ENCODE measurements around the gene HPCAL1.

DNA sequence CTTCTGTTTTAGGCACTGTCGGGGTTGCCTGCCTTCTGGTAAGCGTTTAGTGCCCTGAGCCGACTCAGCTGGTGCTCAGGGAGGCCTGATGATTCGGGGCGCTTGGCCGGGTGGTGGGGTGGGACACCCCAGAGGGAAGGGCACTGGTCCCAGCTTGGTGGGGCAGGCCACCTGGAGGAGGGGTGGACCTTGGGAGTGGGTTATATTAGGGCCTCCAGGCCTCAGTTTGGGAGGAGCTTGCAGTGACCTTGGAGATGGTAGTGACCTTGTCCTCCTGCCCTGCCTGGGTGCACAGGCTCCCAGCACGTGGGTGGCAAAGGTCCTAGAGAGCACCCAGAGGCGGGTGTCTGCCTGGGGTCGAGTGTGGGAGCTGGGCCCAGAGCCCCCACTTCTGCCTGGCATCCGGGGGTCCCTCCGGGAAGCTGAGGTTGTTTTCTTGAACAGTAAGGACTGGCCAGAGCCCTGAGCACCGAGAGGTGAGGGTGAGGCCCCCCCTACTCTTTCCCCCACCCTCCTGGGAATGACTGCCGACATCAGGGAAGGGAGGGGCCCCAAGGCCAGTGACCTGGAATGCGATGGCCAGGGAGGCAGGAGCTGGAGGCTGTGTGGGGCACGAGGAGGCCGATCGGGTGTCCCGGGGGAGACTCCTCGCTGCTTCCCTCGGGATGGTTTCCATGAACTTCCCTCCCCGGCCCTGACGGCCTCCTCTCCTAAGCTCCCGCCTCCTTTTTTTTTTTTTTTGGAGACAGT is 61.3 kb downstream of the HPCAL1 start:
- TF ChIP-seq, protein P1, sequence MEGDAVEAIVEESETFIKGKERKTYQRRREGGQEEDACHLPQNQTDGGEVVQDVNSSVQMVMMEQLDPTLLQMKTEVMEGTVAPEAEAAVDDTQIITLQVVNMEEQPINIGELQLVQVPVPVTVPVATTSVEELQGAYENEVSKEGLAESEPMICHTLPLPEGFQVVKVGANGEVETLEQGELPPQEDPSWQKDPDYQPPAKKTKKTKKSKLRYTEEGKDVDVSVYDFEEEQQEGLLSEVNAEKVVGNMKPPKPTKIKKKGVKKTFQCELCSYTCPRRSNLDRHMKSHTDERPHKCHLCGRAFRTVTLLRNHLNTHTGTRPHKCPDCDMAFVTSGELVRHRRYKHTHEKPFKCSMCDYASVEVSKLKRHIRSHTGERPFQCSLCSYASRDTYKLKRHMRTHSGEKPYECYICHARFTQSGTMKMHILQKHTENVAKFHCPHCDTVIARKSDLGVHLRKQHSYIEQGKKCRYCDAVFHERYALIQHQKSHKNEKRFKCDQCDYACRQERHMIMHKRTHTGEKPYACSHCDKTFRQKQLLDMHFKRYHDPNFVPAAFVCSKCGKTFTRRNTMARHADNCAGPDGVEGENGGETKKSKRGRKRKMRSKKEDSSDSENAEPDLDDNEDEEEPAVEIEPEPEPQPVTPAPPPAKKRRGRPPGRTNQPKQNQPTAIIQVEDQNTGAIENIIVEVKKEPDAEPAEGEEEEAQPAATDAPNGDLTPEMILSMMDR (IDR thresholded peaks at IDR 0.05; ENCODE audit: insufficient read depth, low read length, poor library complexity, severe bottlenecking) = no peak
- no peak for TF ChIP-seq EZH2phosphoT487 (conservative IDR thresholded peaks at IDR 0.05; ENCODE audit: low read length)

Measured in SU-DHL-6 (cell line).